ENCODE data around the gene ARSJ. TPM values are rescaled to one million over a fixed set of nuclear protein-coding genes. Genes with fewer than 3 reads are reported as not detected.

Gene ARSJ
- total RNA-seq, 4 donors from 2014 or later, result 0.15 to 0.67 (median 0.46) TPM

- H3K9me3 ChIP-seq, result no peaks in the 10 kb centered on the region
- DNase-seq, result no peak
- no peak overlapping the region for H3K4me3 ChIP-seq
- intact Hi-C loops (cut with DNase I; ENCODE audit: low total_unique reads), result no loop called here
- no peaks in the 10 kb centered on the region for H3K27me3 ChIP-seq
- ATAC-seq, result no peak
- no peaks in the 10 kb centered on the region for H3K36me3 ChIP-seq
- in situ Hi-C loops (cut with MboI; ENCODE audit: low sequenced_read_pairs in 4 of 4), result no loop called here
- no peak for TF ChIP-seq POLR2A (IDR thresholded peaks at IDR 0.05)
- no peak for TF ChIP-seq CTCF (IDR thresholded peaks at IDR 0.05 in 4 of 5, conservative IDR thresholded peaks at IDR 0.05 in 1 of 5)
- H3K4me1 ChIP-seq, result no peaks in the 10 kb centered on the region
- no peak overlapping the region for H3K27ac ChIP-seq
Measured at GRCh38 chr4:113858924-113859323, 120.5 kb downstream of the ARSJ start.

DNA sequence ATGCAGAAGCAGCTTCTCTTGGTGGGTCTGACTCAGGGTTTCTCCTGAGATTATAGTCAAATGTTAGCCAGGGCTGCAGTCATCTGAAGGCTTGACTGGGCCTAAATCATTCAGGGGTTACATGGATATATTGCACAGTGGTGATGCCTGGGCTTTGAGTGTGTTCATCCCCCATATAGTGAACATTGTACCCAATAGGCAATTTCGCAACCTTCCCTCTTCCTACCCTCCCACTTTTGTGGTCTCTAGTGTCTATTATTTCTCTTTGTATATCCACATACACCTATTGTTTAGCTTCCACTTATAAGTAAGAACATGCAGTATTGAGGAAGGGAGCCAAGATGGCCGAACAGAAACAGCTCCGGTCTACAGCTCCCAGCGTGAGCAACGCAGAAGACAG, 127.6 kb downstream of the ARSJ start:
- DNase-seq, result no peak

More for the DNA sequence above, 127.6 kb downstream of the ARSJ start:
- no peak overlapping the region for H3K27ac ChIP-seq
- intact Hi-C loops (cut with DNase I; ENCODE audit: low total_unique reads), result no loop called here
- H3K4me3 ChIP-seq, result no peak overlapping the region
- no peaks in the 10 kb centered on the region for H3K36me3 ChIP-seq
- no peak for TF ChIP-seq CTCF (IDR thresholded peaks at IDR 0.05 in 4 of 5, conservative IDR thresholded peaks at IDR 0.05 in 1 of 5)
- H3K9me3 ChIP-seq, result no peaks in the 10 kb centered on the region
- ATAC-seq, result no peak
- H3K4me1 ChIP-seq, result no peaks in the 10 kb centered on the region
- H3K27me3 ChIP-seq, result no peaks in the 10 kb centered on the region
- in situ Hi-C loops (cut with MboI; ENCODE audit: low sequenced_read_pairs in 4 of 4), result no loop called here

Other genes starting within 250 kb of the ARSJ start
- gene CAMK2D, start 217.9 kb downstream of the ARSJ start, total RNA-seq, result 100 to 1,000 TPM in 3 of 4 donors, 10 to 100 TPM in 1; 73.2 to 149 (median 119) TPM